ENCODE data around the gene ASXL3.

GRCh38 chr18:33612632-33613031, 34.6 kb downstream of the ASXL3 start:
- TF ChIP-seq CTCF (IDR thresholded peaks at IDR 0.05) (no peak), POLR2A (IDR thresholded peaks at IDR 0.05) (no peak)
